ENCODE measurements around the gene CCR7. TPM values are rescaled to one million over a fixed set of nuclear protein-coding genes. Genes with fewer than 3 reads are reported as not detected.

The CCR7 gene
- total RNA-seq, 1 experiment from 2014 or later: 0.57 TPM

DNA sequence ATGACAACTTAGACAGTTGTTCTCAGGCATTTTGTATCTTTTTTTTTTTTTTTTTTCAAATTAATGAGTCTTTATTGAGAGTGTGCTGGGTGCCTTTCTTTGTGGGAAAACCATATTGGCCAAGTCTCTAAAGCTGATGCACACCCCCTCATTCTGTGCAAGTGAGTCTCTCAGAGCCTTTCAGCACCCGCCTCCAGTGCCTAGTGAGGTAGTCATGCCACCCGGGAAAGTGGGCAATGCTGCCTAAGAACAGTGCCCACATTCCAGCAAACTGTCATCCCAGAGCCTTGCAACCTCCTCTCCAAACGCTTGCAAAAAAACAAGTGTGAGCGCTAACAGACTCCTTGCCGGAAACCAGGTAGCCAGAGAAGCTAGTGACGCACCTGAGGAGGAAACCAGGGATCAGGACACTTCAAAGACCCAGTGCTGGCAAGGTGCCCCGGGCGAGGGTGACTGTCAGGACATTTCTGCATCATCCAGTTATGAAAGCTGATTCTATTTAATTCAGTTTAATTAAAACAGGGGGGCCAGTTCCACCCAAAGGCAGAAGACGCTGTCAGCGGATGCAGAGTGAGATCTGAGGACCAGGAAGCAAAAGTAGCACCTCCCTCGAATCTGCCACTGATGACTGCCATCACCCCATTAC, 47.5 kb upstream of the CCR7 start:
- no peaks in the 10 kb centered on the region for H3K36me3 Mint-ChIP-seq
- CTCF ChIA-PET: interaction anchor here (0.6 kb wide), 1 partner anchor 58 kb away, joined by 3 read pairs; no protein-coding TSS in a partner anchor
- ATAC-seq (no peak), DNase-seq (ENCODE audit: low spot score) (no peak)
- no peak overlapping the region for H3K4me3 Mint-ChIP-seq
- no peak overlapping the region for H3K27ac Mint-ChIP-seq
- peaks cover 14% of the 10 kb centered on the region for H3K4me1 Mint-ChIP-seq
- TF ChIP-seq, protein P1, sequence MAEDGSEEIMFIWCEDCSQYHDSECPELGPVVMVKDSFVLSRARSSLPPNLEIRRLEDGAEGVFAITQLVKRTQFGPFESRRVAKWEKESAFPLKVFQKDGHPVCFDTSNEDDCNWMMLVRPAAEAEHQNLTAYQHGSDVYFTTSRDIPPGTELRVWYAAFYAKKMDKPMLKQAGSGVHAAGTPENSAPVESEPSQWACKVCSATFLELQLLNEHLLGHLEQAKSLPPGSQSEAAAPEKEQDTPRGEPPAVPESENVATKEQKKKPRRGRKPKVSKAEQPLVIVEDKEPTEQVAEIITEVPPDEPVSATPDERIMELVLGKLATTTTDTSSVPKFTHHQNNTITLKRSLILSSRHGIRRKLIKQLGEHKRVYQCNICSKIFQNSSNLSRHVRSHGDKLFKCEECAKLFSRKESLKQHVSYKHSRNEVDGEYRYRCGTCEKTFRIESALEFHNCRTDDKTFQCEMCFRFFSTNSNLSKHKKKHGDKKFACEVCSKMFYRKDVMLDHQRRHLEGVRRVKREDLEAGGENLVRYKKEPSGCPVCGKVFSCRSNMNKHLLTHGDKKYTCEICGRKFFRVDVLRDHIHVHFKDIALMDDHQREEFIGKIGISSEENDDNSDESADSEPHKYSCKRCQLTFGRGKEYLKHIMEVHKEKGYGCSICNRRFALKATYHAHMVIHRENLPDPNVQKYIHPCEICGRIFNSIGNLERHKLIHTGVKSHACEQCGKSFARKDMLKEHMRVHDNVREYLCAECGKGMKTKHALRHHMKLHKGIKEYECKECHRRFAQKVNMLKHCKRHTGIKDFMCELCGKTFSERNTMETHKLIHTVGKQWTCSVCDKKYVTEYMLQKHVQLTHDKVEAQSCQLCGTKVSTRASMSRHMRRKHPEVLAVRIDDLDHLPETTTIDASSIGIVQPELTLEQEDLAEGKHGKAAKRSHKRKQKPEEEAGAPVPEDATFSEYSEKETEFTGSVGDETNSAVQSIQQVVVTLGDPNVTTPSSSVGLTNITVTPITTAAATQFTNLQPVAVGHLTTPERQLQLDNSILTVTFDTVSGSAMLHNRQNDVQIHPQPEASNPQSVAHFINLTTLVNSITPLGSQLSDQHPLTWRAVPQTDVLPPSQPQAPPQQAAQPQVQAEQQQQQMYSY (CRISPR knock-in tag; IDR thresholded peaks at IDR 0.05): no peak
- no peak for TF ChIP-seq TEAD1 (CRISPR knock-in tag; IDR thresholded peaks at IDR 0.05)
- TF ChIP-seq KAT7 (CRISPR knock-in tag; IDR thresholded peaks at IDR 0.05; ENCODE audit: borderline replicate concordance): no peak
- TF ChIP-seq ZNF138 (CRISPR knock-in tag; conservative IDR thresholded peaks at IDR 0.05): no peak
- TF ChIP-seq, protein P2, sequence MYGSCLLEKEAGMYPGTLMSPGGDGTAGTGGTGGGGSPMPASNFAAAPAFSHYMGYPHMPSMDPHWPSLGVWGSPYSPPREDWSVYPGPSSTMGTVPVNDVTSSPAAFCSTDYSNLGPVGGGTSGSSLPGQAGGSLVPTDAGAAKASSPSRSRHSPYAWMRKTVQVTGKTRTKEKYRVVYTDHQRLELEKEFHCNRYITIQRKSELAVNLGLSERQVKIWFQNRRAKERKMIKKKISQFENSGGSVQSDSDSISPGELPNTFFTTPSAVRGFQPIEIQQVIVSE (CRISPR knock-in tag; IDR thresholded peaks at IDR 0.05; ENCODE audit: borderline replicate concordance): no peak
- TF ChIP-seq, protein P3, sequence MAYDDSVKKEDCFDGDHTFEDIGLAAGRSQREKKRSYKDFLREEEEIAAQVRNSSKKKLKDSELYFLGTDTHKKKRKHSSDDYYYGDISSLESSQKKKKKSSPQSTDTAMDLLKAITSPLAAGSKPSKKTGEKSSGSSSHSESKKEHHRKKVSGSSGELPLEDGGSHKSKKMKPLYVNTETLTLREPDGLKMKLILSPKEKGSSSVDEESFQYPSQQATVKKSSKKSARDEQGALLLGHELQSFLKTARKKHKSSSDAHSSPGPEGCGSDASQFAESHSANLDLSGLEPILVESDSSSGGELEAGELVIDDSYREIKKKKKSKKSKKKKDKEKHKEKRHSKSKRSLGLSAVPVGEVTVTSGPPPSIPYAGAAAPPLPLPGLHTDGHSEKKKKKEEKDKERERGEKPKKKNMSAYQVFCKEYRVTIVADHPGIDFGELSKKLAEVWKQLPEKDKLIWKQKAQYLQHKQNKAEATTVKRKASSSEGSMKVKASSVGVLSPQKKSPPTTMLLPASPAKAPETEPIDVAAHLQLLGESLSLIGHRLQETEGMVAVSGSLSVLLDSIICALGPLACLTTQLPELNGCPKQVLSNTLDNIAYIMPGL (CRISPR knock-in tag; IDR thresholded peaks at IDR 0.05): no peak
- TF ChIP-seq GABPB1 (CRISPR knock-in tag; IDR thresholded peaks at IDR 0.05): no peak
- no peak for TF ChIP-seq PRRX2 (CRISPR knock-in tag; IDR thresholded peaks at IDR 0.05)
- TF ChIP-seq, protein P4, sequence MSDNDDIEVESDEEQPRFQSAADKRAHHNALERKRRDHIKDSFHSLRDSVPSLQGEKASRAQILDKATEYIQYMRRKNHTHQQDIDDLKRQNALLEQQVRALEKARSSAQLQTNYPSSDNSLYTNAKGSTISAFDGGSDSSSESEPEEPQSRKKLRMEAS (CRISPR knock-in tag; IDR thresholded peaks at IDR 0.05): no peak
- no peak for TF ChIP-seq ETV6 (CRISPR knock-in tag; IDR thresholded peaks at IDR 0.05)
- TF ChIP-seq, protein P5, sequence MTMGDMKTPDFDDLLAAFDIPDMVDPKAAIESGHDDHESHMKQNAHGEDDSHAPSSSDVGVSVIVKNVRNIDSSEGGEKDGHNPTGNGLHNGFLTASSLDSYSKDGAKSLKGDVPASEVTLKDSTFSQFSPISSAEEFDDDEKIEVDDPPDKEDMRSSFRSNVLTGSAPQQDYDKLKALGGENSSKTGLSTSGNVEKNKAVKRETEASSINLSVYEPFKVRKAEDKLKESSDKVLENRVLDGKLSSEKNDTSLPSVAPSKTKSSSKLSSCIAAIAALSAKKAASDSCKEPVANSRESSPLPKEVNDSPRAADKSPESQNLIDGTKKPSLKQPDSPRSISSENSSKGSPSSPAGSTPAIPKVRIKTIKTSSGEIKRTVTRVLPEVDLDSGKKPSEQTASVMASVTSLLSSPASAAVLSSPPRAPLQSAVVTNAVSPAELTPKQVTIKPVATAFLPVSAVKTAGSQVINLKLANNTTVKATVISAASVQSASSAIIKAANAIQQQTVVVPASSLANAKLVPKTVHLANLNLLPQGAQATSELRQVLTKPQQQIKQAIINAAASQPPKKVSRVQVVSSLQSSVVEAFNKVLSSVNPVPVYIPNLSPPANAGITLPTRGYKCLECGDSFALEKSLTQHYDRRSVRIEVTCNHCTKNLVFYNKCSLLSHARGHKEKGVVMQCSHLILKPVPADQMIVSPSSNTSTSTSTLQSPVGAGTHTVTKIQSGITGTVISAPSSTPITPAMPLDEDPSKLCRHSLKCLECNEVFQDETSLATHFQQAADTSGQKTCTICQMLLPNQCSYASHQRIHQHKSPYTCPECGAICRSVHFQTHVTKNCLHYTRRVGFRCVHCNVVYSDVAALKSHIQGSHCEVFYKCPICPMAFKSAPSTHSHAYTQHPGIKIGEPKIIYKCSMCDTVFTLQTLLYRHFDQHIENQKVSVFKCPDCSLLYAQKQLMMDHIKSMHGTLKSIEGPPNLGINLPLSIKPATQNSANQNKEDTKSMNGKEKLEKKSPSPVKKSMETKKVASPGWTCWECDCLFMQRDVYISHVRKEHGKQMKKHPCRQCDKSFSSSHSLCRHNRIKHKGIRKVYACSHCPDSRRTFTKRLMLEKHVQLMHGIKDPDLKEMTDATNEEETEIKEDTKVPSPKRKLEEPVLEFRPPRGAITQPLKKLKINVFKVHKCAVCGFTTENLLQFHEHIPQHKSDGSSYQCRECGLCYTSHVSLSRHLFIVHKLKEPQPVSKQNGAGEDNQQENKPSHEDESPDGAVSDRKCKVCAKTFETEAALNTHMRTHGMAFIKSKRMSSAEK (CRISPR knock-in tag; IDR thresholded peaks at IDR 0.05; ENCODE audit: borderline replicate concordance): no peak
- H3K9me3 Mint-ChIP-seq: no peaks in the 10 kb centered on the region
- H3K27me3 Mint-ChIP-seq (ENCODE audit: low read depth): peaks cover 6% of the 10 kb centered on the region; the same call in 1 of the 2 replicates
- POLR2A ChIA-PET: no interaction called here

DNA sequence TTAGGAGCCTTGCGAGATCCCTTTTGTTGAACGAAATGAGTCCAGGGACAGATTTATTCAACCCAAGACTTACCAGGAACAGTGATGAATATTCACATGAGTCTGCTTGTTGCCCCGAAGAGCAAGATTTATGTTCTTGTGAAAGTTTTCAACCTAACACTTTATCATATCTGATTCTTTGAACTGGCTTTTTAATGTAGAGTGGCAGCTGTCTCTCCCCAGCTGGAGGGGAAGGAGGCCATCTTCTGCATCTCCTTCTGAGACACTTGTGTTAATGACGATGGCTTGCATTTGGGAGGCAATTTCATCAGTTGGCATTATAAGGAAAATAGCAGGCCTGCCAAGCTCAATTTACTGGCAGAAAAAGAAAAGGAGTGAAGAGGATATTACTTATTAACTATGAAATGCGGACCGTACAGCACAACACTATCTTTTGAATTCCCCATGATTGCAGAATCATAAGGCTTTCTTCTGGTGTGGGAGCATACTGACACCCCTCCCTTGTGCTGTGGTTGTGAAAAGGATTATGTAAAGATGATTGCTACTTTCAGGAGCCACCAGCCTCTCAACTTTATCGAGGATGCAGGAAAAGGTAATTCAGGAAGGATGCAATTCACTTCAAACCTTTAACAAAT, 46.7 kb upstream of the CCR7 start:
- POLR2A ChIA-PET: no interaction called here

More for the DNA sequence above, 46.7 kb upstream of the CCR7 start:
- ATAC-seq (no peak), DNase-seq (ENCODE audit: low spot score) (no peak)
- CTCF ChIA-PET: no interaction called here
- Mint-ChIP-seq H3K36me3 (no peaks in the 10 kb centered on the region), H3K4me3 (no peak overlapping the region), H3K27me3 (ENCODE audit: low read depth) (peaks cover 3% of the 10 kb centered on the region; the same call in 1 of the 2 replicates), H3K27ac (no peak overlapping the region), H3K9me3 (no peaks in the 10 kb centered on the region), H3K4me1 (peaks cover 22% of the 10 kb centered on the region)
- TF ChIP-seq, protein P3 (CRISPR knock-in tag; IDR thresholded peaks at IDR 0.05): no peak
- no peak for TF ChIP-seq MXD4 (CRISPR knock-in tag; IDR thresholded peaks at IDR 0.05; ENCODE audit: borderline replicate concordance)
